Suprapubic skin (tissue), 4 donors: ENCODE measurements around the gene EFEMP2. TPM values are rescaled to one million over a fixed set of nuclear protein-coding genes. Genes with fewer than 3 reads are reported as not detected.
A peak's percentile ranks its signal among the peaks of the same experiment; 100 is the strongest.
"Not testable (repeated sequence)": the region's sequence is repeated elsewhere in the genome, so short reads cannot be mapped to it uniquely, and the experiment has no call there.

ENCODE experiments used
- DNase-seq, 2 donors: peaks; one replicate each; pipeline ENCODE4 v3.0.0-alpha.2; 2019; ENCODE audit warnings: low spot score in 2 of 2
- H3K27ac ChIP-seq: fragments of 200-600 bp; sonication (generic); one replicate; pipeline ENCODE4 v1.5.1; 2019
- H3K27me3 ChIP-seq: fragments of 200-600 bp; sonication (generic); one replicate; pipeline ENCODE4 v1.5.1; 2019
- H3K36me3 ChIP-seq: fragments of 200-600 bp; sonication (generic); one replicate; pipeline ENCODE4 v1.5.1; 2019
- H3K4me1 ChIP-seq: fragments of 200-600 bp; sonication (generic); one replicate; pipeline ENCODE4 v1.5.1; 2019
- H3K4me3 ChIP-seq: fragments of 200-600 bp; sonication (generic); one replicate; pipeline ENCODE4 v1.5.1; 2019; ENCODE audit warnings: mild to moderate bottlenecking
- H3K9me3 ChIP-seq: fragments of 200-600 bp; sonication (generic); one replicate; pipeline ENCODE4 v1.5.1; 2019
- CTCF ChIP-seq, 2 donors: fragments of 200-600 bp in 1 of 2; fragments of 450-650 bp in 1 of 2; sonication (generic) in 1 of 2; IDR thresholded peaks; one replicate each; pipeline ENCODE4 v1.5.1; 2016 to 2019; ENCODE audit warnings: antibody characterized with exemption in 2 of 2, mild to moderate bottlenecking in 1 of 2, moderate library complexity in 1 of 2
- EP300 ChIP-seq: sonication (generic); formaldehyde crosslinking; IDR thresholded peaks from one replicate; pipeline ENCODE4 v1.6.1; 2017; ENCODE audit warnings: antibody characterized with exemption
- POLR2A ChIP-seq, 2 donors: fragments of 450-650 bp; IDR thresholded peaks; one replicate each; pipeline ENCODE4 v1.6.1; 2017; ENCODE audit warnings: antibody characterized with exemption in 2 of 2, mild to moderate bottlenecking in 2 of 2, moderate library complexity in 2 of 2
- POLR2AphosphoS5 ChIP-seq, 3 donors: sonication (generic); formaldehyde crosslinking; IDR thresholded peaks; one replicate each; pipeline ENCODE4 v1.6.1; 2017; ENCODE audit warnings: antibody characterized with exemption in 3 of 3
- WGBS: methylation state at CpG from one replicate; pipeline ENCODE4 v1.1.5; 2018; 5-methylcytosine and 5-hydroxymethylcytosine counted together
- total RNA-seq, 4 donors: library from RNA; depleted of rRNA; stranded (reverse); fragments of >200 nt; gene quantifications; one replicate each; pipeline ENCODE4 v1.1.0, GENCODE V29; 2016

EFEMP2 gene
- total RNA-seq, 4 donors from 2014 or later, result 7.3 to 22.0 (median 13.0) TPM

GRCh38 chr11:65896034-65896999 lies 23.7 kb upstream of the EFEMP2 start:
- Histone ChIP-seq H3K27me3 (no peaks in the 10 kb centered on the region), H3K36me3 (no peaks in the 10 kb centered on the region), H3K4me3 (no peak overlapping the region), H3K4me1 (peaks cover 59% of the 10 kb centered on the region), H3K9me3 (no peaks in the 10 kb centered on the region), H3K27ac (no peak overlapping the region)
- DNase-seq, result no peak
- WGBS, result 91% methylated on average over 14 of the region's 14 CpGs
- TF ChIP-seq CTCF (IDR thresholded peaks at IDR 0.05), result no peak
- TF ChIP-seq POLR2AphosphoS5 (IDR thresholded peaks at IDR 0.05), result no peak
- no peak for TF ChIP-seq EP300
- no peak for TF ChIP-seq POLR2A (IDR thresholded peaks at IDR 0.05)

GRCh38 chr11:65895482-65895981 lies 22.9 kb upstream of the EFEMP2 start:
- H3K9me3 ChIP-seq, result no peaks in the 10 kb centered on the region
- WGBS, result 85% methylated on average over 5 of the region's 5 CpGs
- TF ChIP-seq POLR2A (IDR thresholded peaks at IDR 0.05), result no peak
- TF ChIP-seq CTCF (IDR thresholded peaks at IDR 0.05), result no peak
- TF ChIP-seq EP300, result no peak
- no peak for TF ChIP-seq POLR2AphosphoS5 (IDR thresholded peaks at IDR 0.05)
- no peak for DNase-seq
- peaks cover 58% of the 10 kb centered on the region for H3K4me1 ChIP-seq
- H3K4me3 ChIP-seq, result no peak overlapping the region
- H3K27ac ChIP-seq, result no peak overlapping the region
- no peaks in the 10 kb centered on the region for H3K36me3 ChIP-seq
- no peaks in the 10 kb centered on the region for H3K27me3 ChIP-seq

- H3K27me3 ChIP-seq, result no peaks in the 10 kb centered on the region
- H3K9me3 ChIP-seq, result no peaks in the 10 kb centered on the region
- DNase-seq, result peak in 1 of 2 donors; percentile 79
- H3K27ac ChIP-seq, result peak overlapping the region; percentile 25
- 68% methylated on average over 16 of the region's 16 CpGs for WGBS
- peak overlapping the region; percentile 30 for H3K4me3 ChIP-seq
- TF ChIP-seq CTCF (IDR thresholded peaks at IDR 0.05) (no peak), EP300 (no peak), POLR2AphosphoS5 (IDR thresholded peaks at IDR 0.05) (no peak)
- H3K36me3 ChIP-seq, result no peaks in the 10 kb centered on the region
- H3K4me1 ChIP-seq, result peaks cover 58% of the 10 kb centered on the region
Measured at GRCh38 chr11:65894034-65894591, 21.5 kb upstream of the EFEMP2 start.

- peaks cover 56% of the 10 kb centered on the region for H3K4me1 ChIP-seq
- peak overlapping the region; percentile 65 for H3K4me3 ChIP-seq
- peak overlapping the region; percentile 95 for H3K27ac ChIP-seq
- H3K36me3 ChIP-seq, result no peaks in the 10 kb centered on the region
- H3K9me3 ChIP-seq, result no peaks in the 10 kb centered on the region
- TF ChIP-seq POLR2A (IDR thresholded peaks at IDR 0.05), result no peak
- no peak for TF ChIP-seq POLR2AphosphoS5 (IDR thresholded peaks at IDR 0.05)
- no peak for TF ChIP-seq EP300
- no peak for TF ChIP-seq CTCF (IDR thresholded peaks at IDR 0.05)
- 77% methylated on average over 10 of the region's 10 CpGs for WGBS
- H3K27me3 ChIP-seq, result no peaks in the 10 kb centered on the region
- DNase-seq, result no peak
Measured at GRCh38 chr11:65892661-65893317, 20.2 kb upstream of the EFEMP2 start.

- H3K27me3 ChIP-seq, H3K36me3 ChIP-seq, H3K9me3 ChIP-seq, DNase-seq: not testable (repeated sequence)
- peaks cover 62% of the 10 kb centered on the region for H3K4me1 ChIP-seq
- H3K4me3 ChIP-seq, result peak overlapping the region; percentile 65
- peak overlapping the region; percentile 95 for H3K27ac ChIP-seq
- 57% methylated on average over 4 of the region's 5 CpGs for WGBS
Measured at GRCh38 chr11:65892137-65892540, 19.5 kb upstream of the EFEMP2 start.
